ENCODE results near the gene AQP5. TPM values are rescaled to one million over a fixed set of nuclear protein-coding genes. Genes with fewer than 3 reads are reported as not detected.

Gene AQP5
- total RNA-seq, 2 experiments from 2014 or later = not detected

- peaks cover 5% of the 10 kb centered on the region for H3K4me1 Mint-ChIP-seq
- no peak for DNase-seq
- no peak overlapping the region for H3K27ac Mint-ChIP-seq
- peaks cover 53% of the 10 kb centered on the region for H3K27me3 Mint-ChIP-seq
- no peaks in the 10 kb centered on the region for H3K36me3 Mint-ChIP-seq
- H3K9me3 Mint-ChIP-seq = no peaks in the 10 kb centered on the region
- H3K4me3 Mint-ChIP-seq = no peak overlapping the region
These were observed 3.4 kb downstream of the AQP5 start for GRCh38 chr12:49964849-49965624.

GRCh38 chr12:49965836-49966235, 4.2 kb downstream of the AQP5 start:
- Mint-ChIP-seq H3K27ac (no peak overlapping the region), H3K4me3 (no peak overlapping the region), H3K4me1 (no peaks in the 10 kb centered on the region), H3K9me3 (no peaks in the 10 kb centered on the region), H3K36me3 (no peaks in the 10 kb centered on the region), H3K27me3 (peaks cover 45% of the 10 kb centered on the region)
- no peak for DNase-seq

- no peak overlapping the region for H3K4me3 Mint-ChIP-seq
- no peaks in the 10 kb centered on the region for H3K4me1 Mint-ChIP-seq
- DNase-seq = no peak
- H3K27me3 Mint-ChIP-seq = peaks cover 44% of the 10 kb centered on the region
- no peak overlapping the region for H3K27ac Mint-ChIP-seq
- H3K9me3 Mint-ChIP-seq = no peaks in the 10 kb centered on the region
- H3K36me3 Mint-ChIP-seq = no peaks in the 10 kb centered on the region
These were observed 4.9 kb downstream of the AQP5 start for GRCh38 chr12:49966511-49967041.

- peaks cover 40% of the 10 kb centered on the region for H3K27me3 Mint-ChIP-seq
- peak; percentile 88 for DNase-seq
- no peak overlapping the region for H3K27ac Mint-ChIP-seq
- H3K4me3 Mint-ChIP-seq = peak overlapping the region; percentile 44
- H3K36me3 Mint-ChIP-seq = no peaks in the 10 kb centered on the region
- no peaks in the 10 kb centered on the region for H3K9me3 Mint-ChIP-seq
- H3K4me1 Mint-ChIP-seq = no peaks in the 10 kb centered on the region
These were observed 5.5 kb downstream of the AQP5 start for GRCh38 chr12:49967042-49967776.

GRCh38 chr12:49967777-49968250, 6.1 kb downstream of the AQP5 start:
- Mint-ChIP-seq H3K9me3 (no peaks in the 10 kb centered on the region), H3K4me3 (peak overlapping the region; percentile 29), H3K4me1 (no peaks in the 10 kb centered on the region), H3K27me3 (peaks cover 34% of the 10 kb centered on the region), H3K36me3 (no peaks in the 10 kb centered on the region), H3K27ac (no peak overlapping the region)
- no peak for DNase-seq

- Mint-ChIP-seq H3K36me3 (no peaks in the 10 kb centered on the region), H3K27me3 (peaks cover 30% of the 10 kb centered on the region), H3K4me3 (no peak overlapping the region), H3K9me3 (no peaks in the 10 kb centered on the region), H3K27ac (no peak overlapping the region), H3K4me1 (no peaks in the 10 kb centered on the region)
- DNase-seq = no peak
These were observed 6.8 kb downstream of the AQP5 start for GRCh38 chr12:49968471-49968870.

- H3K4me3 Mint-ChIP-seq = no peak overlapping the region
- no peaks in the 10 kb centered on the region for H3K4me1 Mint-ChIP-seq
- no peaks in the 10 kb centered on the region for H3K36me3 Mint-ChIP-seq
- H3K27me3 Mint-ChIP-seq = peaks cover 24% of the 10 kb centered on the region
- no peaks in the 10 kb centered on the region for H3K9me3 Mint-ChIP-seq
- H3K27ac Mint-ChIP-seq = no peak overlapping the region
- no peak for DNase-seq
These were observed 7.4 kb downstream of the AQP5 start for GRCh38 chr12:49969027-49969426.

GRCh38 chr12:49969651-49970429, 8.2 kb downstream of the AQP5 start:
- H3K27ac Mint-ChIP-seq = no peak overlapping the region
- no peaks in the 10 kb centered on the region for H3K36me3 Mint-ChIP-seq
- peaks cover 18% of the 10 kb centered on the region for H3K27me3 Mint-ChIP-seq
- H3K9me3 Mint-ChIP-seq = no peaks in the 10 kb centered on the region
- H3K4me1 Mint-ChIP-seq = no peaks in the 10 kb centered on the region
- DNase-seq = no peak
- no peak overlapping the region for H3K4me3 Mint-ChIP-seq

- Mint-ChIP-seq H3K36me3 (no peaks in the 10 kb centered on the region), H3K9me3 (no peaks in the 10 kb centered on the region), H3K27ac (no peak overlapping the region), H3K27me3 (peaks cover 16% of the 10 kb centered on the region), H3K4me1 (no peaks in the 10 kb centered on the region), H3K4me3 (no peak overlapping the region)
- no peak for DNase-seq
These were observed 9.0 kb downstream of the AQP5 start for GRCh38 chr12:49970658-49971057.

- no peak overlapping the region for H3K4me3 Mint-ChIP-seq
- no peaks in the 10 kb centered on the region for H3K36me3 Mint-ChIP-seq
These were observed 9.5 kb downstream of the AQP5 start for GRCh38 chr12:49971141-49971540.

GRCh38 chr12:49972129-49972528, 10.5 kb downstream of the AQP5 start:
- Mint-ChIP-seq H3K4me1 (no peaks in the 10 kb centered on the region), H3K27me3 (peaks cover 7% of the 10 kb centered on the region), H3K4me3 (no peak overlapping the region), H3K9me3 (no peaks in the 10 kb centered on the region), H3K27ac (no peak overlapping the region), H3K36me3 (no peaks in the 10 kb centered on the region)
- no peak for DNase-seq

More at GRCh38 chr12:49971141-49971540, 9.5 kb downstream of the AQP5 start:
- no peak overlapping the region for H3K27ac Mint-ChIP-seq
- peaks cover 12% of the 10 kb centered on the region for H3K27me3 Mint-ChIP-seq
- no peaks in the 10 kb centered on the region for H3K4me1 Mint-ChIP-seq
- no peaks in the 10 kb centered on the region for H3K9me3 Mint-ChIP-seq
- DNase-seq = no peak

GRCh38 chr12:49972641-49973360, 11.1 kb downstream of the AQP5 start, which contains the start of gene AQP6:
Gene AQP6 (plus strand): TSS chr12:49972947. CDS start chr12:49973174, 227 bp downstream.
- DNase-seq = no peak

GRCh38 chr12:49973361-49973830, 11.7 kb downstream of the AQP5 start:
- Mint-ChIP-seq H3K36me3 (no peaks in the 10 kb centered on the region), H3K4me1 (no peaks in the 10 kb centered on the region), H3K27ac (no peak overlapping the region), H3K27me3 (peaks cover 2% of the 10 kb centered on the region), H3K4me3 (no peak overlapping the region), H3K9me3 (no peaks in the 10 kb centered on the region)
- no peak for DNase-seq

More at GRCh38 chr12:49972641-49973360, 11.1 kb downstream of the AQP5 start, which contains the start of gene AQP6:
- Mint-ChIP-seq H3K4me3 (no peak within 1 kb of the TSS), H3K36me3 (no peaks in the 10 kb centered on the region), H3K4me1 (no peaks in the 10 kb centered on the region), H3K27me3 (peaks cover 7% of the 10 kb centered on the region), H3K27ac (no peak within 1 kb of the TSS), H3K9me3 (no peaks in the 10 kb centered on the region)

- Mint-ChIP-seq H3K4me1 (no peaks in the 10 kb centered on the region), H3K27ac (no peak overlapping the region), H3K36me3 (peaks cover under 1% of the 10 kb centered on the region), H3K9me3 (no peaks in the 10 kb centered on the region), H3K4me3 (no peak overlapping the region), H3K27me3 (no peaks in the 10 kb centered on the region)
- DNase-seq = no peak
These were observed 12.6 kb downstream of the AQP5 start for GRCh38 chr12:49974231-49974675.

Data from activated naive CD8-positive, alpha-beta T cell treated with anti-CD3 and anti-CD28 coated beads for 36 hours (primary cell).